Fibroblast of skin of scalp (primary cell): ENCODE results near the gene GNAL.
"Not testable (repeated sequence)": the region's sequence is repeated elsewhere in the genome, so short reads cannot be mapped to it uniquely, and the experiment has no call there.

Experiments
- DNase-seq: peaks from one replicate; pipeline ENCODE4 v3.0.0-alpha.2; 2013

The GNAL gene

DNA sequence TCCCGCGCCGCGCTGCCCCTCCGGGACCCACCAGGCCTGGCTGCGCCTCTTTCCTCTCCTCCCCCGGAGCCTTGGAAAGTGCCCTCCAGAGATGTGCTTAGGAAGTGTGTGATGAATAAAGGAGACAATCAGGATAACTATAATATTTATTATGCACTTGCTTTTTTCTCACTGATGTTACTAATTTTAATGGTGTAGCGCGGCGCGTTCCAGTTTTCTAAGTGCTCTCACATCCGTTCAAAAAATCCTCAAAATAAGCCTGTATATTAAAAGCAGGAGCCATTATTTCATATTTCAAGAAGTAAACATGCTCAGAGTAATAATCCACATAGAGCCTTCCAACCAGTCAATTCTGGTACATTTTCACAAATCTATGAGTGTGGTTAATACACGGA, 220.0 kb downstream of the GNAL start:
- DNase-seq = no peak

DNA sequence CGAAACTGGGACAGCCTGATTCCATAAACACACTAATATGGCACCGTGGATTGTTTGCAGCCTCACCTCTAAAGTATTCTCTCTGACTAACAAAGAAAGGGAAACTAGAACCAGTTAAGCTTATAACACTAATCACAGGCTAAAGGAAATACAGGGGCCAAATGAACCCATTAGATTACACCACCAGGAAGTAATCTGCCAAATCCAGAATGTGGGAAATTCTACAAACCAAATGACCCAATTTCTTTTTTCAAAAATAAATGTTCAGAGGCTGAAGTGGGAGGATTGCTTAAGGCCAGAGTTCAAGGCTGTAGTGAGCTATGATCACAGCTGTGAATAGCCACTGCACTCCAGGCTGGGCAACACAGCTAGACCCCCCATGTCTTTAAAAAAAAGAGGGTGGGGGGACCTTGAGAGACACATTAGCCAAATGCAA, 220.5 kb downstream of the GNAL start:
- DNase-seq = peak; percentile 10

DNA sequence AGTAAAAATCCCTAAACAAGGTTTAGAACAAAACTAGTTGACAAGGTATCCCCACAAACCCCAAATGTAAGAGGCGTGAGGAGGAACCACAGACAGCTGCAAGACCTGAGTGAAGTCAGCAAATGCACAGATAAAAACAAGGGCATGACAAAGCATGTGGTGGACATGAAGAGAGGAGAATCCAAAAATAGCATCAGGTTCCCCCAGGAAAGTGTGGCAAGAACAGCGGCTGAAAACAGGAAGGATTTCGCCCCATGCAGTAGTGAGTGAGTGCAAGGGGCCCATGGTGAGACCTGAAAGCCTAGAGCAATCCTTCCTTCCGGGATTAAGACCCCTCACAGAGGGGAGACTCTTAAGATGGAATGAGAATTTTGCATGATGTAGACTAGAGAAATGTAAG, 227.8 kb downstream of the GNAL start:
- not testable (repeated sequence) for DNase-seq

DNA sequence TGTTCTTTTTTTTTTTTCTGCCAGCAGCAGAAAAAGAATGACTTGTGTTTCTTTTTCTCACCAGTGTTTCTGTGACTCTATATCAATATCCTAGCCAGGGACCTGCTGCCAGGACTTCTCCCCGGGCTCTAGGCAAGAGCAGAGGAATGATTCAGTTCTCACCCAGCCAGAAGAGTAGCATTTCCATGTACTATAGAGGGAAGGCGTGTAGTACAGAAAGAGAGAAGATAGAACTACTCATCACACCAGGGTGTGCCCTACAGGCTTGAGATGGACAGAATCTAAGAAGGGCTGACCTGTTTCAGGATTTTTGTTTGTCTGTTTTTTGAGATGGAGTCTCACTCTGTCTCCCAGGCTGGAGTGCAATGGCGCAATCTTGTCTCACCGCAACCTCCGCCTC, 230.5 kb downstream of the GNAL start:
- not testable (repeated sequence) for DNase-seq

- DNase-seq = no peak
These were observed 234.4 kb downstream of the GNAL start for GRCh38 chr18:11923450-11923849.

DNA sequence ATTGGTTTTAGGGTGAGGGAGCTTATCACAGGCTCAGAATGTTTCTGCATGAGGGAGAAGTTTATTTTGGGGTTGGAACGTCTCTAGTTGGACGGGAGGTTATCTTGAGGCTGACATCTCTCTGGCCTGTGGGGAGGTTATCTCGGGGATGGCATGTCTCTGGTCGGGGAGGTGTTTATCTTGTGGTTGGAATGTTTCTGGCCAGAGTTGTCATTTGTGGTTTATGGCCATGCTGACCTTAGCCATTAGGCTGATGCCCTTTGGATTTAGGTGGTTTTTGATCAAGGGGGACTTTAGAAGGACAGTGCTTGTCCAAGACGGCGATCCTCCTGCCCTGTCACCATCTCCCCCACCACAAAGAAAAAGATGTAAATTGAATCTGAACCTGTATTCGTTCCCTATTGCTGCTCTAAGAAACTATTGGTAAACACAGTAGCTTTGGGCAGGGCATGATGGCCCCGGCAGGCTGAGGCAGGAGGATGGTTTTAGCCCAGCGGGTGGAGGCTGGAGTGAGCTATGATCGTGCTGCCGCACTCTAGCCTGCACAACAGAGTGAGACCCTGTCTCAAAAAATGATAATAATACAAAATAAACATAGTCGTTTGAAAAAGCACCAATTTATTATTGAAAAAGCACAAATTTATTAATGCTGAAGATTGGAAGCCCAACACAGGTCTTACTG, 236.9 kb downstream of the GNAL start:
- DNase-seq = no peak

GRCh38 chr18:11927497-11927896, 238.4 kb downstream of the GNAL start:
- DNase-seq = no peak

GRCh38 chr18:11932393-11932792, 243.3 kb downstream of the GNAL start:
- no peak for DNase-seq
